HG02973 (cell line): ENCODE measurements around the gene EMSY.
"Not testable (repeated sequence)": the region's sequence is repeated elsewhere in the genome, so short reads cannot be mapped to it uniquely, and the experiment has no call there.

ENCODE experiments used
- ATAC-seq: cut with Tn5 transposase; IDR thresholded peaks from one replicate; pipeline ENCODE4 v1.9.1; 2021; ENCODE audit warnings: moderate library complexity; ENCODE audit not compliant: unreplicated experiment

Gene EMSY

GRCh38 chr11:76444384-76445120 lies at the start of gene EMSY:
EMSY (plus strand) TSS chr11:76445018; CDS start chr11:76446939, 1,921 bp downstream.
- ATAC-seq = peak; percentile 90

DNA sequence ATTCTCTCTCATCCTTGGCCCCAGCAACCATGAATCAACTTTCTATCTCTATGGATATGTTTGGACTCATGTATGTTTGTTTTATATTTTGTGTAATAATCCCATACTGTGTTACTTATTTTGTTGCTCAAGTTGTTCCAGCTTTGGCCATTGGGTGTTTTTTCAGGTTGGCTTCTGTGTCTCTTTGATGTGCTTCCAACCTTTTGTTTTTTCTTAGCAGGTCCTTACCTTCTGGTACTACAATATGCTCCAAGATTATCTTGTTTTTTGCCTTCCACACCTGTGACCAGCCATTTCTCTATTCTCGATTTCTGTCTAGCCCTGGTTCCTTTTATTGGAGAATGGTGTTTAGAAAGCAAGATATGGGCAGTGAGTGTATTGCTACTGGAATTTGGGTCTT lies 49.5 kb upstream of the EMSY start:
- ATAC-seq = no peak

DNA sequence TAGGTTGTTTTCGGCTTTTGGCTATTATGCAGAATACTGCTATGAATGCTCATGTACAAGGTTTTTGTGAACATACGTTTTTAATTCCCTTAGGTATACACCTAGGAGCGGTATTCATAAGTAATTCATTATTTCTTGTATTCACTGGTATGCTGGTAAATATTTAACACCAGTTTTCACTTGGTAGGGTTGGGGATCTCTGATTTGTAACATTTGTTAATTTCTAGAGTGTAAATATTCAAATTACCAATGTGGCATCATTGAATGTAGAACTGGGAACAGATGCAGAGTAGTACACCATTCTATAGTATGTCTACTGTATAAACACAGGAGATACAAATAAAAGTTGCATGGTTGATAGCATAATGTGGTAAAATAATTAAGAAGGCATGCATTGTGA lies 47.4 kb upstream of the EMSY start:
- no peak for ATAC-seq

- ATAC-seq = no peak
These were observed 43.9 kb upstream of the EMSY start for GRCh38 chr11:76400967-76401366.

DNA sequence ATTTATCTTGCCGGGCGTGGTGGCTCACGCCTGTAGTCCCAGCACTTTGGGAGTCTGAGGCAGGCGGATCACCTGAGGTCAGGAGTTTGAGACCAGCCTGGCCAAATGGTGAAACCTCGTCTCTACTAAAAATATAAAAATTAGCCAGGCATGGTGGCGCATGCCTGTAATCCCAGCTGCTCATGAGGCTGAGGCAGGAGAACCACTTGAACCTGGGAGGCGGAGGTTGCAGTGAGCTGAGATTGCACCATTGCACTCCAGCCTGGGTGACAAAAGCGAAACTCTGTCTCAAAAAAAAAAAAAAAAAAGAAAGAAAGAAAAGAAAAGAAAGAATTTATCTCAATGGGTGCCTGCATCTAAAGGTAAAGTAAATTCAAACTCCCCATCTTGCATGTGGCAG lies 43.3 kb upstream of the EMSY start:
- not testable (repeated sequence) for ATAC-seq

GRCh38 chr11:76406359-76406758 lies 38.5 kb upstream of the EMSY start:
- ATAC-seq = no peak

GRCh38 chr11:76408171-76408965 lies 36.5 kb upstream of the EMSY start:
- ATAC-seq = no peak

DNA sequence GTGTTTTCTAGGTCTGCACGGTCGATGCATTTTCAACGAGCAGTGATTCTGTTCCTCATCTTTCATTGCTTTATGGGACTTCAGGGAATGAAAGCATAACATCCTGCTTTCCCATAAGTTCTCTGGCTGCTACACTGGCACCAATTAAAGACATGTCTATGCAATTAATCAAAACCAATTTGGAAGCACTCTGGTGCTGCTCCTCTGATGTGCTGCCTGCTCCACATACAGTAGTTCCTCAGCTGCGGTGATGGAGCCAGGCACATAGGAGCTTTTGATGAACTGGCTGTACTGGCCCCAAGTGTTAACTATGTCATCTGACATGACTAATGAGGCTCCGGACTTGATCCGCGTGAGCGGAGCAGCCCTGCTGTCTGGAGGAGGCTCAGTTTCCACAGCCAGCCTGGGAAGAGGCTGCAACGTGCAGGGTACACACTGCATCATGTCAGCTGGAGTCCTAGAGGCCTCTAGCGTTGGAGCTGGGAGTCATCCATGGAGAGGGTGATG lies 33.9 kb upstream of the EMSY start:
- no peak for ATAC-seq

DNA sequence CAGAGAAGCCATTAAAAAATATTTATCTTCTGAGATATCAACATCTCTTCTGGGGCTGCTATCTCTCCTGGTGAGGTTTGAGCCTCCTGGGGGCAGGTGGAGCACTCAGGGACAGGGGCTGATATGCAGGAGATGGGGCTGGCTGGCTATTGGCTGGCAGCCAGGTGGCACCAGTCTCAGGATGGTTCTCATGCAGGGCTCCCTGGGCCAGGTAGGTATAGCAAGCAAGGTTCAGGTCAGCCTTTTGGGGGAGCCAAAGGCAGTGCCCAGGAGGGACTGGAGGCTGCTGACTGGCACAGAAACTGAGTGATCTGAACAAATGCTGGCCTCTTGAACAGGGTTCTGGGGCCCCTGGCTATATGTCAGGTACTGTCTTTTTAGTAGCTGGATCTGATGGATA lies 29.7 kb upstream of the EMSY start:
- no peak for ATAC-seq

DNA sequence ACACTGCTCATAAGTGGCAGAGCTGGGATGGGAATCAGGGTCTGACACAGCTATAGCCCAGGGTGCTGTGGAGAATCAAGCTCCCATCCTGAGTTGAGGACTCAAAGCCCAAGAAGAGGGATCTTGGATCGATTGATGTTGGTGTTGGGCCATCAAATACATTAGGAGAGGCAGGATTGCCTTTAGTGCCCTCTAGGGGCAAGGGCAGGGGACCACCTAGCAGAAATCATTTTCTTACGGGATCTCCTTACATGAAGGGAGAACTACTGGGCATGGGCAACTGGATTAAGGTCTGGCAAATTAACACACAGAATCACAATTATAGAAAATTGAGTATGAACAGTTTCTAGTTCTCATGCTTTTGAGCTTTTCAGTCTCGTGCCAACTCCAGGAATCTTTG lies 24.9 kb upstream of the EMSY start:
- no peak for ATAC-seq

- ATAC-seq = no peak
These were observed 20.4 kb upstream of the EMSY start for GRCh38 chr11:76424379-76424778.

DNA sequence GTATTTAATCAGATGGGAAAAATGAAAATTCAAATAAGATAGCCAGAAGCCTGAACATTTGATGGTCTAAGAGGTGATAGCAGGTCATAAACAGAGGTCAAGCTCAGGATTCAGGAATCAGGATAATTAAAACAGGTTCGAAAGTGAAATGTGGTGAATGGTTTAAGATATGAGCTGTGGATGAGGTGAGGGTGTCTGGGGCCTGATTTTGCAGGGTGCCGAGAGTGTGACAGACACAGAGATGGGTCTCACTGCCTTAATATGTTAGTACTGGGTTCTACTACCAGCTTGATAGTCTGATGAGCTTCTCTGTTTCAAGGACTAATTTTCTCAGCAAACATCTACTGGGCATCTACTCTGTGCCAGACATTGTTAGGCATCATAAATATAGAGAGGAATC lies 19.9 kb upstream of the EMSY start:
- ATAC-seq = no peak

DNA sequence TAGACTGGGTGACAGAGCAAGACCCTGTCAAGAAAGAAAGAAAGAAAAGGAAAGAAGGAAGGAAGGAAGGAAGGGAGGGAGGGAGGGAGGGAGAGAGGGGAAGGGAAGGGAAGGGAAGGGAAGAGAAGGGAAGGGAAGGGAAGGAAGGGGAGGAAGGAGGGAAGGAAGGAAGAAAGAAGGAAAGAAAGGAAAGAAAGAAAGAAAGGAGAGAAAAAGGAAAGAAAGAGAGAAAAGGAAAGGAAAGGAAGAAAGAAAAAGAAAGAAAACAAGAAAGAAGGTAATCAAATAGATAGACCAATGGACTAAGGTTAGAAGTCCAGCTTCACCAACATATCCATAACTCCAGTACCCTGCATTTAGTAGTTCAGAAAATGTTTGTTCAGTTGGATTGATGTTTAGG lies 18.2 kb upstream of the EMSY start:
- no peak for ATAC-seq

DNA sequence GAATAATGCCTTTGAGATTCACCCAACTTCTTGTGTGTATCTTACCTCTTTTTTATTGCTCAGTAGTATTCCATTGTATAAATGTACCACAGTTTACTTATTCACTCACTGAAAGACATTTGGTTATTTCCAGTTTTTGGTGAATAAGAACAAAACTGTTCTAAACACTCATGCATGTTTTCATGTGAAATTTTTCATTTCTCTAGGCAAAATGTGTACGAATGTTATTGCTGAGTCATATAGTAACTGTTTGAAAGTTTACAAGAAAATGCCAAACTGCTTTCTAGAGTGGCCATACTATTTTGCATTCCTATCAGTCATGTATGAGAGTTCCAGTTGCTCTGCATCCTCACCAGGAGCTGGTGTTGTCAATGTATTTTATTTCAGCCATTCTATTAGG lies 8.8 kb upstream of the EMSY start:
- no peak for ATAC-seq

DNA sequence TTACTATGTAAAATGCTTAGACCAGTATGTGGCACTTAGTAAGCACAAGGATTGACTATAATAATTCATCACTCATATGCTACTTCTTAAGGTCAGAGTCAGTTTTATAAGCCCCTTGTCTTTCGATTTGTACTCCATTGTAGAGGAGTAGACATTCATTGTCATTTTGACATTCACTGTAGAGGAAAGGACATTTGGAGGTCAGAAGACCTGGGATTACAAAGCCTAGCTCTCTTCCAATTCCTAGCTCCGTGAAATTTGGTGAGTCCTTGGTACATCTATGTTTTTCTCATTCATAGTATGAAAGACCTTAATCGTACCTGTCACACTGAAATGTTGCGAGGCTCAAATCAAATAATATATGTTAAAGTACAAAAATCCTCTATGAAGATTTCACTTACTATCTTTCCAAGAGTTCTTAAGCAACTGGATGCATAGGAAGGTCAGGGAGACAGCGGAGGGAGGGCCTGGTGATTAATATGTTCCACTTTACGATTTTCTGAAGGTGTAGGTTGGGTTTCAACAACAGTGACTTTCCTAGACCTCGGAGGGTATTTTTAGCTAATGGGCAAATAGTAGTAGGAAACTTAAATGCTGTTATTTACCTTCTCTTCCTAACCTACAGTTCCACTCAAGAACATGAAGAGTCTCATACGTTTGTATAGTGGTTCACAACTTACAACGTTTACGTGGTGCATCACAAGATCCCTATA lies 1.4 kb upstream of the EMSY start:
- ATAC-seq = no peak

DNA sequence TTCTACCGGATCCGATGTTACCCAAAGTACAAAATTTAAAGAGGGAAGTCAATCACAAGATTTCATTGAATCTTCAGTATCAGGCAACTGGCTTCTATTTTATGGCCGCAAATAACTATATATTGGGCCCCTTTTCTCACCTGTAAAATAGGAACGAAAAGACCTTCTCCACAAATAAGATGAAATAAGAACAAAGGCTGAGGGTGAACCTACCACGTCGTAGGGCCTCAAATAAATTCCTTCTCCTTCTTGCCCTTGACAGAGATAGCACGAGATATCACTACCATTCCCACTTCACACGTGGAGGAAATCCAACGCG lies 794 bp upstream of the EMSY start:
- ATAC-seq = no peak

- ATAC-seq = peak; percentile 13
These were observed 585 bp downstream of the EMSY start for GRCh38 chr11:76445121-76446084.

- no peak for ATAC-seq
These were observed 3.7 kb downstream of the EMSY start for GRCh38 chr11:76448506-76448905.

- ATAC-seq = no peak
These were observed 8.4 kb downstream of the EMSY start for GRCh38 chr11:76453248-76453647.

DNA sequence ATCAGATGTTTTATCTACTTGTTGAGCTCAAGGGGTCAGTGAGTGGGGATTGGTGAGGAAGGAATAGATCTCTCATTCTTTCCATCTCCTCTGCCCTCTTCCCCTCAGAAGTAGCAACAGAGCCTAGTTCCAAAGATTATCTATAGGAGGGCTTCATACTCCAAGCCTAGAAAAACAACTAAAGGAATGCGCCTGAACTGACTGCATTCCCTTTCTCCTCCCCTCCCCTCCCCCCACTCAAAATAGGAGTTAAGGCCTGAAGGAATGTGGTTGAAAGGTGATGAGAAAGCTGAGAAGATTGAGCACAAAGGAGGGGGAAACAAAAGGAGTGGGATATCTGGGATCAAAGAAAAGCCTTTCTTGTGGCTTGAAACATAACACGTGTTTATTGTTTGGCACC lies 10.5 kb downstream of the EMSY start:
- ATAC-seq = no peak

GRCh38 chr11:76455931-76456330 lies 11.1 kb downstream of the EMSY start:
- ATAC-seq = no peak
